HG03064 (cell line): Measurements from ENCODE around the gene CCDC178.

ENCODE experiments used
- ATAC-seq: cut with Tn5 transposase; IDR thresholded peaks from one replicate; pipeline ENCODE4 v1.9.1; 2021; ENCODE audit warnings: low read depth; ENCODE audit not compliant: unreplicated experiment

The CCDC178 gene

GRCh38 chr18:32896776-32897547 lies 543.6 kb downstream of the CCDC178 start:
- ATAC-seq: no peak

DNA sequence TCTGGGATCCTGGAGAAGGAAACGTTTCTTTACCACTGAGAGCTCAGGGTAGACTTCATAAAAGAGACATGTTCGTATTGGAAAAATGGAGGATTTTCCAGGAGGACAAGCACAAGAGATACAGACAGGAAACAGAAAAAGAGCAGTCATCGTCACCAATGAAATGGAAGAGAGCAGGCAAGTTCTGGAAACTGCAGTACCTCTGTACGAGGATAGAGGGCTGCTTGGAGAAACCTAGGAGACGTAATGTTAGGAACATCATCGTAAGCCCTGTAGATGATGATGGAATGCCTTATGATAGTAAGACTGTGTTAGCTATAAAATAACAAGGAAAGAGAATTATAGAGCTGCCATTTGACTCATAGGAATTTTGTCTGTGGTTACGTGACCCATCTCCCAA lies 546.6 kb downstream of the CCDC178 start:
- ATAC-seq: no peak

- no peak for ATAC-seq
Observed at GRCh38 chr18:32891797-32892196, 548.7 kb downstream of the CCDC178 start.

DNA sequence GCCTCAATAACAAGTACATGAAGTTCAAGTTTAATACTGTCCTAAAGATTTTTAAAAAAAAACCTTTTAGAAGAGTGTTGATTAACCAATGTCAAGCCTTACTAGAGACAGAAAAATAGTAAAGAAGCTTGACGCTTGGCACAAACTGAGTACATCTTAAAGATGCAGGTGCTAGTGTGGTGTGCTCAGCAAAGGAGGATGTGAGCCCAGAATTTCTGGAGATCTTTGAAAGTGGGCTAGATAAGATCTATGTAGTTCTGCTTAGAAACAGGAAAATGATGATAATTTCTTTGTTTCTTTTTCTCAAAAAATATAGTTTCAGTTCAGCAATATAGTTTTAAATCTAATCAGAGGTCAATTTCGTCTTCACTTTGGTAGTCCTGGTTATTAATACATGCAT lies 549.4 kb downstream of the CCDC178 start:
- no peak for ATAC-seq

- no peak for ATAC-seq
Observed at GRCh38 chr18:32889615-32890593, 550.6 kb downstream of the CCDC178 start.

GRCh38 chr18:32888306-32888705 lies 552.2 kb downstream of the CCDC178 start:
- no peak for ATAC-seq
